ENCODE measurements around the gene SLAMF1.
A peak's percentile ranks its signal among the peaks of the same experiment; 100 is the strongest.

SLAMF1 gene

DNA sequence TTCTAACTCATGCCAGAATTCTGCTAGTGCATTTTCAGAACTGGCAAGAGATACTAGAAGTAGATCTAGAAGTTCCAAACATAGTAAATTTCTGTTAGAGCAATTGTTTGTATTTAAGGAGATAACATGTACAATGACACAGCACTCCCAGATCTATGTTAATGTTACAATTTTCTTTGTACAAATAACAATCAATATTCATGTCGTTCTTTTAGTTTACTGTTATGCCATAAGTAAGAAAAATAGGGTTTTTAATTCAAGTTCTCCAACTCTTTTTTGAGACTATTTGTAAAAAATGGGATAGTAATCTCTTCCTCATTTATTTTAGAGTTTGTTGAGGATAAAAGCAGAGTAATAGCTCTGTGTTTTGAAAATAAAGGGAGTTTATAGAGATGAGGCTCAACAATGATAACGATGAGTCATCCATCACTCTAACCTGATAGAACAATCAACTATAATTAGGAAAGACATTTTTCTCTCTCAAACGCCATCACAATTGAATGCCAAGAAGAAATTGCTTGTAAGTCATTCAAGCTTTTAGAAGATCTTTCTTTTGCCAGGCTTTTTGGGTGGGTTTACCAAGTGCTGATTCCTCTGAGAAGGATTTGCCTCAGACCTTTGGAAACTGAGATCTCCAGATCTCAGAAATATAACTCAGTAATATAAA, 68.2 kb downstream of the SLAMF1 start:
- H3K4me3 ChIP-seq (replicated peaks; ENCODE audit: insufficient read depth, low read length): peak overlapping the region; percentile 39
- H3K27ac ChIP-seq (replicated peaks): peak overlapping the region; percentile 85
- H3K27me3 ChIP-seq (ENCODE audit: insufficient read depth, poor library complexity, severe bottlenecking): no peaks in the 10 kb centered on the region

DNA sequence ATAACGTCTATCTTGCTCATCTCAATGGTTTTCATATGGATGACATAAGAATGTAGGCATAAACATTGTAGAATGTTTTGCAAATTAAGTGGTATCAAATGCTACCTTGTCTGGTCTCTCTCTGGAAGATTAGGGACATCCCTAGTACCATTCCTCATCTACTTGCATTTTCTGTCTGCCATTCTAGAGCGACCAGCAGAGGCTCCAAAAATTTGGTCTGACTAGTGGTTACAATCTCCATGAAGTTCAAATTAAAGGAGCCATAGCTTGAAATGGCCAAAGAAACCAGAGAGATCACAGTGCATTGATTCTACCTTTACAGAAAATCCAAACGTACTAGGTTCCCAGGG, 68.7 kb downstream of the SLAMF1 start:
- Histone ChIP-seq H3K27ac (replicated peaks) (peak overlapping the region; percentile 85), H3K4me3 (replicated peaks; ENCODE audit: insufficient read depth, low read length) (peak overlapping the region; percentile 39)

More for the DNA sequence above, 68.2 kb downstream of the SLAMF1 start:
- TF ChIP-seq GABPA (IDR thresholded peaks at IDR 0.05; ENCODE audit: low read depth): no peak
- TF ChIP-seq, protein P1, sequence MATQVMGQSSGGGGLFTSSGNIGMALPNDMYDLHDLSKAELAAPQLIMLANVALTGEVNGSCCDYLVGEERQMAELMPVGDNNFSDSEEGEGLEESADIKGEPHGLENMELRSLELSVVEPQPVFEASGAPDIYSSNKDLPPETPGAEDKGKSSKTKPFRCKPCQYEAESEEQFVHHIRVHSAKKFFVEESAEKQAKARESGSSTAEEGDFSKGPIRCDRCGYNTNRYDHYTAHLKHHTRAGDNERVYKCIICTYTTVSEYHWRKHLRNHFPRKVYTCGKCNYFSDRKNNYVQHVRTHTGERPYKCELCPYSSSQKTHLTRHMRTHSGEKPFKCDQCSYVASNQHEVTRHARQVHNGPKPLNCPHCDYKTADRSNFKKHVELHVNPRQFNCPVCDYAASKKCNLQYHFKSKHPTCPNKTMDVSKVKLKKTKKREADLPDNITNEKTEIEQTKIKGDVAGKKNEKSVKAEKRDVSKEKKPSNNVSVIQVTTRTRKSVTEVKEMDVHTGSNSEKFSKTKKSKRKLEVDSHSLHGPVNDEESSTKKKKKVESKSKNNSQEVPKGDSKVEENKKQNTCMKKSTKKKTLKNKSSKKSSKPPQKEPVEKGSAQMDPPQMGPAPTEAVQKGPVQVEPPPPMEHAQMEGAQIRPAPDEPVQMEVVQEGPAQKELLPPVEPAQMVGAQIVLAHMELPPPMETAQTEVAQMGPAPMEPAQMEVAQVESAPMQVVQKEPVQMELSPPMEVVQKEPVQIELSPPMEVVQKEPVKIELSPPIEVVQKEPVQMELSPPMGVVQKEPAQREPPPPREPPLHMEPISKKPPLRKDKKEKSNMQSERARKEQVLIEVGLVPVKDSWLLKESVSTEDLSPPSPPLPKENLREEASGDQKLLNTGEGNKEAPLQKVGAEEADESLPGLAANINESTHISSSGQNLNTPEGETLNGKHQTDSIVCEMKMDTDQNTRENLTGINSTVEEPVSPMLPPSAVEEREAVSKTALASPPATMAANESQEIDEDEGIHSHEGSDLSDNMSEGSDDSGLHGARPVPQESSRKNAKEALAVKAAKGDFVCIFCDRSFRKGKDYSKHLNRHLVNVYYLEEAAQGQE (IDR thresholded peaks at IDR 0.05; ENCODE audit: insufficient replicate concordance, low read depth): no peak
- TF ChIP-seq POLR2AphosphoS5 (IDR thresholded peaks at IDR 0.05; ENCODE audit: low read depth): no peak
- TF ChIP-seq, protein P2, sequence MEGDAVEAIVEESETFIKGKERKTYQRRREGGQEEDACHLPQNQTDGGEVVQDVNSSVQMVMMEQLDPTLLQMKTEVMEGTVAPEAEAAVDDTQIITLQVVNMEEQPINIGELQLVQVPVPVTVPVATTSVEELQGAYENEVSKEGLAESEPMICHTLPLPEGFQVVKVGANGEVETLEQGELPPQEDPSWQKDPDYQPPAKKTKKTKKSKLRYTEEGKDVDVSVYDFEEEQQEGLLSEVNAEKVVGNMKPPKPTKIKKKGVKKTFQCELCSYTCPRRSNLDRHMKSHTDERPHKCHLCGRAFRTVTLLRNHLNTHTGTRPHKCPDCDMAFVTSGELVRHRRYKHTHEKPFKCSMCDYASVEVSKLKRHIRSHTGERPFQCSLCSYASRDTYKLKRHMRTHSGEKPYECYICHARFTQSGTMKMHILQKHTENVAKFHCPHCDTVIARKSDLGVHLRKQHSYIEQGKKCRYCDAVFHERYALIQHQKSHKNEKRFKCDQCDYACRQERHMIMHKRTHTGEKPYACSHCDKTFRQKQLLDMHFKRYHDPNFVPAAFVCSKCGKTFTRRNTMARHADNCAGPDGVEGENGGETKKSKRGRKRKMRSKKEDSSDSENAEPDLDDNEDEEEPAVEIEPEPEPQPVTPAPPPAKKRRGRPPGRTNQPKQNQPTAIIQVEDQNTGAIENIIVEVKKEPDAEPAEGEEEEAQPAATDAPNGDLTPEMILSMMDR (IDR thresholded peaks at IDR 0.05; ENCODE audit: insufficient read depth, low read length): no peak
- no peak for TF ChIP-seq SPI1 (IDR thresholded peaks at IDR 0.05; ENCODE audit: borderline replicate concordance, low read depth)
- DNase-seq (ENCODE audit: low read depth in 1 of 2, low spot score in 1 of 2): no peak

DNA sequence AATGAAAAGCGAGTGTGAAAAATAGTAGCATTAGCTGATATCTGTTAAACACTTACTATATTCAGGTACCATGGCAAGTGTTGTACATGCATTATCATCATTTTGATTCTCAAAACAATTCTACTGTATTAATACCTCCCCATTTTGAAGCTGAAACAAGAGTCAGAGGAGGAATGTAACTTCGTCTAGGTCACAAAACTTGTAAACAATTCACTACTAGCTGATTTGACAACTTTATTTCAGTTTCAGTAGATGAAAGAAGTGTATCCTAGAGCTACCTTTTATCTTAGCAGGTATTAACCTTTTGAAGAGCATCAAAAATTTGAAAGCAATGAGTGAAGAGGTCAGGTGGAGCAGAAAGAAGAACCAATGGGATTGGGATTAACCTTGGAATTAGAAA, 69.2 kb downstream of the SLAMF1 start:
- no peak overlapping the region; the same call in 1 of the 2 replicates for H3K27ac ChIP-seq (replicated peaks)
- no peak overlapping the region for H3K4me3 ChIP-seq (replicated peaks; ENCODE audit: insufficient read depth, low read length)
- DNase-seq (ENCODE audit: low read depth in 1 of 2, low spot score in 1 of 2): no peak
- no peaks in the 10 kb centered on the region for H3K27me3 ChIP-seq (ENCODE audit: insufficient read depth, poor library complexity, severe bottlenecking)
- no peak for TF ChIP-seq GABPA (IDR thresholded peaks at IDR 0.05; ENCODE audit: low read depth)
- TF ChIP-seq, protein P1 (IDR thresholded peaks at IDR 0.05; ENCODE audit: insufficient replicate concordance, low read depth): no peak
- TF ChIP-seq, protein P2 (IDR thresholded peaks at IDR 0.05; ENCODE audit: insufficient read depth, low read length): no peak
- no peak for TF ChIP-seq POLR2AphosphoS5 (IDR thresholded peaks at IDR 0.05; ENCODE audit: low read depth)
- TF ChIP-seq SPI1 (IDR thresholded peaks at IDR 0.05; ENCODE audit: borderline replicate concordance, low read depth): no peak

More for the DNA sequence above, 68.7 kb downstream of the SLAMF1 start:
- DNase-seq (ENCODE audit: low read depth in 1 of 2, low spot score in 1 of 2): peak in 1 of 2 experiments; percentile 37
- TF ChIP-seq, protein P1 (IDR thresholded peaks at IDR 0.05; ENCODE audit: insufficient replicate concordance, low read depth): no peak
- no peak for TF ChIP-seq GABPA (IDR thresholded peaks at IDR 0.05; ENCODE audit: low read depth)
- TF ChIP-seq, protein P2 (IDR thresholded peaks at IDR 0.05; ENCODE audit: insufficient read depth, low read length): no peak
- TF ChIP-seq SPI1 (IDR thresholded peaks at IDR 0.05; ENCODE audit: borderline replicate concordance, low read depth): no peak
- no peak for TF ChIP-seq POLR2AphosphoS5 (IDR thresholded peaks at IDR 0.05; ENCODE audit: low read depth)
- H3K27me3 ChIP-seq (ENCODE audit: insufficient read depth, poor library complexity, severe bottlenecking): no peaks in the 10 kb centered on the region
